SIG-M5 treated with dmso at 0.1 percent for 504 hours (cell line): ENCODE data around the gene KRTAP3-3.
"Not testable (repeated sequence)": the region's sequence is repeated elsewhere in the genome, so short reads cannot be mapped to it uniquely, and the experiment has no call there.

Experiments
- DNase-seq: peaks from one replicate; lab custom pipeline; 2025; ENCODE audit not compliant: unreplicated experiment; lab: John Stamatoyannopoulos, UW

Gene KRTAP3-3

DNA sequence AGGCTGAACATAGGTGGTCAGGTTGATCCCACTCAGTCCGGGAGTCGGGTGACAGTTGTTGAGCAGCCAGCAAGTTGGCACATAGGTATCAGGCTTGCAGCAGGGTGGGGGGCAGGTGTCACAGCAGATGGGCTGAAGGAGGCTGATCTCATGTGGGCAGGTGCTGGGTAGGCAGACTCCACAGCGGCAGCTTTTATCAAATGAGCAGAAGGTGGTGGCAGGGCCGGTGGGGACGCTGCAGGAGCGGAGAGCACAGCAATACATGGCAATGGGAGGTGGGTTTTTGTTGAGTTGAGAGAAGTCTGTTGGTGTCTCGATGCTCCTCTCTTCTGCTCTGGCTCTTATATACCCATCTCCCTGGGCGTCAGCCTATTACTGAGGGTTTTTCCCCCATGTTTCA, 14.8 kb upstream of the KRTAP3-3 start, which contains the start of gene KRTAP3-1:
TSS of gene KRTAP3-1 (minus strand) at position 318 of the 400 bp plus-strand sequence. CDS start at position 264, 54 bp downstream.
- no peak for DNase-seq

GRCh38 chr17:41004397-41004796, 10.4 kb upstream of the KRTAP3-3 start:
- DNase-seq, result no peak

DNA sequence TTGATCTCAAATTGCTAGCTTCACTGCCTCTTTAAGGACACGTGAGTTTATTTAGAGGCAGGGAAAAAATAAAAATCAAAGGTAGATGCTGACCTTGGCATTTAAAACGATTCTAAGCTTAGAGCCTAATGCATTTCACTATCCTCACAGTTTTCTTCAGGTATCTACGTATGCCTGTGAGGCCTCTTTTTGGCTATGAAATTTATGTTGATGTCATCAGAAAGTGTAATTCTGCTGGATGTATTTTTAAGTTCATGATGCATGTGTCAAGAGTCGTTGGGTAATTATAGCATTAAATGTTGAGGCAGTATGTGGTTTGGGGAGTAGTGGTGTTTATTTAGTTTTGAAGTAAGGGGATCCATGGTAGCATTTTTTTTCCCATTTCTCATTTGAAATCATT, 10.0 kb upstream of the KRTAP3-3 start:
- DNase-seq, result no peak

DNA sequence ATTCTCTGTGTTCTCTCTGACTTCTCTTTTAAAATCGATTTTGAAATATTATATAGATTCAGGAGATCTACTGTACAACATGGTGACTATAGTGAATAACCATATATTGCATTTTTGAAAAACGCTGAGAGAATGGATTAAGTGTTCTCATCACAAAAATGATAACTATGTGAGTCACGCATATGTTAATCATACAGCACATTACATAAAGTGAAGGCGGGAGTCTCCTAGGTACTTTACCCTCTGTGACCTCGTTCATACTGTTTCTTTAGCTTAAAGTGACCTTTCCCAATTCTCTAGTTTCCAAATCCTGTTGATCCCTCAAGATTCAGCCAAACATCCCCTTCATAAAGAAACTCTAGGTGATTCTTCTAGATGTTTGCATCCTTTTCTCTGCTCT, 8.8 kb upstream of the KRTAP3-3 start:
- DNase-seq, result no peak

- no peak for DNase-seq
Measured at GRCh38 chr17:41001795-41002194, 7.8 kb upstream of the KRTAP3-3 start.

- not testable (repeated sequence) for DNase-seq
Measured at GRCh38 chr17:40999563-40999962, 5.6 kb upstream of the KRTAP3-3 start, which contains the start of gene KRTAP3-2. Gene KRTAP3-2, minus strand, starts transcription at chr17:40999906. Its CDS starts 53 bp downstream, at chr17:40999853.

DNA sequence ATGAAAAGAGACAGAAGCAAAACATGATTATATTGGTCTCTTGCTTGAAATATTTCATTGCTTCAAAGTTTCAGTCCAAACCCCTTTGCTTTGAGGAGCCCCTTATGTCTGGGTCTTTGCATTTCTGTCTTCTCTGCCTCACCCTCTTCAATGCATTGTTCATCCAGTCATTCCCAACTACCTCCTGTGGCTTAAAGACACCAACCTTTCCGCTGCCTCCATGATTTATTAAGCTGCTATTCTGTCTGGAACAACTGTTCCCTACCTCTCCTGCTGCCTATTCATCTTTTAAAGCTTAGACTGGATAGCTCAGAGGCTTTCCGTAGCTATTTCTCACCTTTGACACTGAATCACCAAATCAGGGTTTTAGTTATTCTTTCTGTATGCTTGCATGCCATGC, 3.4 kb upstream of the KRTAP3-3 start:
- DNase-seq, result no peak

- DNase-seq, result no peak
Measured at GRCh38 chr17:40996829-40997228, 2.9 kb upstream of the KRTAP3-3 start.

DNA sequence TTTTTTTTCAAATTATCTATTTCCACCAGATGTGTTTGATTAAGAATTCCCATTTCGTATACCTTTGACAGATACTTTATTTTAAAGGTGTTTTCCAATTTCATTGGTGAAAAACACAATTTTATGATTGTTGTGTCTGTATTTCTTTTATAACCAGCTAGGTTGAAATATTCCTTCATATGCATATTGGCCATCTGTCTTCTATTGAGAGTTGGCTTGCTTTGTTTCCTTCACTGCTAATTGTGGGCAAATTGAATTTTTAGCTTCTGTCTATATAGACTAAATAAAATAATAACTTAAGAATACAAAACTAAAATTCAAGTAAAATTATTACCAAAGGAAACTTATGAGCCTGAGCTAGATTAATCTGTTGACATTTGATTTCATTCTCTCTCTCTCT, 1.2 kb upstream of the KRTAP3-3 start:
- DNase-seq, result no peak

DNA sequence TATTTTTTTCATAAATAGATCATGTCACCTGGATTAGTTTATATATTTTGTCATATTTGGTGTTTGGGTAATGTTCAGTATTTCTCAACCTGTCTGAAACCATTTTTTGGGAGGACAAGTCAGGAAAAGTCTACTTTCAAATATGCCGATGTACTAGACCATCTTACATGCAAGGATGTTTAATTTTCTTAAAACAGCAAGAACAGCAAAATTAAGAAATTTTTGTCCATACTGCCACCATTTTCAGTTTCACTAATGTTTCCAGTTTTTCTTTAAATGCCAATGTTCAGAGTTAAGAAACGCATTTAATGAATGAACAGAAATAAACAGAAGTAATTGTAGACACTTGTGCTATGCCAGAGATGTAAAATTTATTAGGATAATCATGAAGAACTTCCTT, 880 bp downstream of the KRTAP3-3 start:
- DNase-seq, result no peak

- no peak for DNase-seq
Measured at GRCh38 chr17:40992666-40993065, 1.3 kb downstream of the KRTAP3-3 start.

DNA sequence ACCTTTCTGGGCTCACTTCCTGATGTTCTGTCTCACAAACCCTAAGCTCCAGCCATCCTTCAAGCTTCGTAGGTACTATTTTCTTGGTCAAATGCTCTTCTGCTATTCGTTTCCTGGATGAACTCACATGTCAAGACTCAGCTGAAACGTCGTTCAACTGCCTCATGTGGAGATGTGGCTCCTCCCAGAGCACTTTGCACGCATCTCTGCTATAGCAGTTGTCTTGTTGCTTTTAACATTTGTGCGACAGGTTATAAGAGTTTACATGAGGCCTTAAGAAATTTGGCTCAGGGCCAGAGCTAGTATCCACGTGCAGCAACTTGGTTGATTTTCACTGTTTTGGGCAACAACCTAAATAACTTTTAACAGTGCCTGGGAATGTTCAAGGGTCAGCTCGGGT, 7.0 kb downstream of the KRTAP3-3 start:
- no peak for DNase-seq

DNA sequence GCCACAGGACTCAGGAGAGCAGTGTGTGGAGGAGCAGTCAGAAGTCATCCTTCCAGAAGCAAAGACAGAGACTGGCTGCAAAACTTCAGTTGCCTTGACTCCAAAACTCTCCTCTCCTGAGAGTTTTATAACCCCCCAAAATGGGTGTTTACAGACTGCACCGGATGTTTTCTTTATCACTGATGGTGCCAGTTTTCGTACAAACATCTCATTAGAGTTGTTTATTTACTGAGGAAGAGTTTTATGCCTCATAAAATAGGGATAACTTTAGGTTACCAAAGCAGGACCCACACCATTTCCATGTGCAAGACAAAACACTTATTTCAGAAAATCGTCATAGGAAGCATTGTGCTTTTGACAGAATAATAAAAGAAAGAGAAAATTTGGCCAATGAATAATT, 9.7 kb downstream of the KRTAP3-3 start, which contains the start of gene KRT40:
TSS of gene KRT40 (minus strand) at position 101 of the 400 bp plus-strand sequence. CDS start at position 48, 53 bp downstream.
- DNase-seq, result no peak

DNA sequence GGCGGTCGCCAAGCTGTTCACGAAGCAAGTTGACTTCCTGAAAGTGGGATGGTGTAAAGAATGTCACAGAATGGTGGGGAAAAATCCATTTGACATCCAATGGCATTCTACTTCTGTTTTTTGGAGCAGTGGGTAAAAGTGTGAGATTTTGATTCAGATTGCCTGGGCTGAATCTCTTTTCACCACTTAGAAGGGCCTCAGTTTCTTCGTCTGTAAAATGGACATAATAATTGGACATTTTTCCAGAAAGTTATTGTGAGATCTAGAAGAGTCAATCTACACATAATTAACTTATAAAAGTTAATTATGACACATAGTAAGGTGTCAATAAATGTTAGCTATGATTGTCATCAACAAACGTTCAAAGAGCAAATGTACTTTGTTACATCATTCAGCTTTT, 12.8 kb downstream of the KRTAP3-3 start:
- DNase-seq, result no peak

DNA sequence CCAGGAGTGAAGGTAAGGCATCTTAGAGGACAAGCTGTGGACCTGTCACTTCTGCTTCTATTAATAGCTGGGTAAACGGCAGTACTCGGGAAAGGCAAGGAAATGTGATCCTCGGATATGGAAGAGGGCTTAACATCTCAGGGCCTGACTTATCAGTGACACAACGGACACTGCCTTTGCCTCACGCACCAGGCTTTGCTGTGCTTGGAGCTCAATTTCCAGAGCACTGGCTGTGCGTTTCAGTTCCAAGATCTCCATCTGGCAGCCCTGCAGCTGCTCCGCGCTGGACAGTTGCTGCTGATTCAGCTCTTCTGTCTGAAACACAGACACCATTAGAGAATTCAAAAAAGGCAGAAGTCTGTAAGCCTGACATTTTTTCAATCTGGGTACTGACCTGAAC, 13.4 kb downstream of the KRTAP3-3 start:
- DNase-seq, result no peak

GRCh38 chr17:40980117-40980516, 13.8 kb downstream of the KRTAP3-3 start:
- no peak for DNase-seq

DNA sequence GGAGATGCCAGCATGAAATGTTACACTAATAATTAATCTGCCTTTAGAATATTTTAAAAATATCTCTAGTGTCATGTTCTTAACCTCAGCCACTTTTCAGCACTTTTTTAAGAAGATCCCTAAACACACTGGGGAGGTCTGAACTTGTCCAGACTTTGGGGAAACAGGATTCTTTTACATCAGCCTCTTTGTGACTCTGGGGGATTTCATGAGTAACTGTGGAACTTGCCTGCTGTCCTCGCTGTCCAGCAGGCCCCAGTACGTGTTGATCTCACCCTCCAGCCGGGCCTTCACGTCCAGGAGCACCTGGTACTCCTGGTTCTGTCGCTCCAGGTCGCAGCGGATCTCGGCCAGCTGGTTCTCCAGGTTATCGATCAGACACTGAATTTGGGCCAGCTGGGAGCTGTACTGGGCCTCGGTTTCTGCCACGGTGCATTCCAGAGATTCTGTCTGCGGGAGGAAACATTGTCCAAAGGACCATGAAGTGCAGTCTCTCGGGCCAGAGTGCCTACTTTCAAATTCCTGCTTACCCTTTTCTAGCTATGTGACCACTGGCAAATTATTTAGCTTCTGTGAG, 15.3 kb downstream of the KRTAP3-3 start:
- no peak for DNase-seq

DNA sequence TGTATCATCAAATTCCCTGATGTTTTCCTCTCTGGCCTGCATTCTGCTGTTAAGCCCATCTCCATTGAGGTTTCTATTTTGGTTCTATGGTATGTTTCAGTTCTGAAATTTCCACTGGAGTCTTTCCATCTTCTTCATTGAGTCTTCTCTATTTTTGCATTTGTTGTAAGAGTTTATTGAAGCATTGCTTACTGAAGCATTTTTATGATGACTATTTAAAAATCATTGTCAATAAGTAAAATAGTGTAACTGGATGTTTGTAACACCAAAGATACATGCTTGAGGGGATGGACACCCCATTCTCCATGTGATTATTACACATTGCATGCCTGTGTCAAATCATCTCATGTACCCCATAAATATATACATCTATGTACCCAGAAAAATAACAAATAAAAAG, 18.4 kb downstream of the KRTAP3-3 start:
- DNase-seq, result no peak

- DNase-seq, result no peak
Measured at GRCh38 chr17:40974366-40974765, 19.6 kb downstream of the KRTAP3-3 start.

- no peak for DNase-seq
Measured at GRCh38 chr17:40967582-40967981, 26.4 kb downstream of the KRTAP3-3 start.

GRCh38 chr17:40966848-40967247, 27.1 kb downstream of the KRTAP3-3 start, which contains the start of gene KRT39:
Gene KRT39, minus strand, starts transcription at chr17:40966948. Its CDS starts 92 bp downstream, at chr17:40966856.
- DNase-seq, result no peak

GRCh38 chr17:40963838-40964237, 30.1 kb downstream of the KRTAP3-3 start:
- DNase-seq, result peak; percentile 7

GRCh38 chr17:40962059-40962561, 31.9 kb downstream of the KRTAP3-3 start:
- no peak for DNase-seq
